ENCODE data around the gene CDH18.

Gene CDH18, protein sequence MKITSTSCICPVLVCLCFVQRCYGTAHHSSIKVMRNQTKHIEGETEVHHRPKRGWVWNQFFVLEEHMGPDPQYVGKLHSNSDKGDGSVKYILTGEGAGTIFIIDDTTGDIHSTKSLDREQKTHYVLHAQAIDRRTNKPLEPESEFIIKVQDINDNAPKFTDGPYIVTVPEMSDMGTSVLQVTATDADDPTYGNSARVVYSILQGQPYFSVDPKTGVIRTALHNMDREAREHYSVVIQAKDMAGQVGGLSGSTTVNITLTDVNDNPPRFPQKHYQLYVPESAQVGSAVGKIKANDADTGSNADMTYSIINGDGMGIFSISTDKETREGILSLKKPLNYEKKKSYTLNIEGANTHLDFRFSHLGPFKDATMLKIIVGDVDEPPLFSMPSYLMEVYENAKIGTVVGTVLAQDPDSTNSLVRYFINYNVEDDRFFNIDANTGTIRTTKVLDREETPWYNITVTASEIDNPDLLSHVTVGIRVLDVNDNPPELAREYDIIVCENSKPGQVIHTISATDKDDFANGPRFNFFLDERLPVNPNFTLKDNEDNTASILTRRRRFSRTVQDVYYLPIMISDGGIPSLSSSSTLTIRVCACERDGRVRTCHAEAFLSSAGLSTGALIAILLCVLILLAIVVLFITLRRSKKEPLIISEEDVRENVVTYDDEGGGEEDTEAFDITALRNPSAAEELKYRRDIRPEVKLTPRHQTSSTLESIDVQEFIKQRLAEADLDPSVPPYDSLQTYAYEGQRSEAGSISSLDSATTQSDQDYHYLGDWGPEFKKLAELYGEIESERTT

DNA sequence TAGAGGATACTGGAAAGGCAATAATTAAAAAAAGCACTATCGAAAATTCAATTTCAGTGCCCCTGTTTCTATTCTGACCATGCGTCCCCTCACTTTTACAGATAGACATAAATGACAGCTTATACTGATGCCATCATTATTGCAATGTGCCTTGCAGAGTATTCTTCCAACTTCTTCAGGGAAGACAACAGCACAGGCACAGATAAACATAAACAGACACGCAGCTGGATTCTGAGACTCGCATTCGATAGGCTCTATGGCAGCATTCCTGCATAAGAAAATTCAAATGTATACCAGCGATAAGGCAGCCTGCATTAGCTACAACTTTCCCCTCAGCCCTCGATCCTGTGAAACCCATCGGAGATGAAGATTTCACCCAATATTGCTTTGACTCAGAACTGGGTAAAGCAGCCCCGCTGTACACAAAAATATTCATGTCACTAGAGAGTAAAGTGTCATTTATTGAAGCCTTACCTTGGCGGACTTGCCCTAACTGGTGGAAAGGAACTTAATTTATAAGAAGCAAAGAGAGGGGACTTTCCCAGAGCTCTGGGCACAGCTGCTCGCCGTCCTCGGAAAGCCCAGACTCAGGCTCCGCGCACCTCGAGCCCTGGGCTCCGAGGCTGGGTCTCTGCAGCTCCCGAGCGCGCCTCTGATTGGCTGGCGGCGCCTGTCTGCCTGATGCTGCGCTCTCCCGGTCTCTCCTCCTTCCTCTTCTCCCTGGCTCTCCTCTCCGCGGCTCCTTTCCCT, at the start of gene CDH18:
TSS of gene CDH18 (minus strand) at position 589 of the 750 bp plus-strand sequence. CDS start 149,214 bp downstream, outside the sequence.
- peak; percentile 16 to 85 (median 77) for DNase-seq

DNA sequence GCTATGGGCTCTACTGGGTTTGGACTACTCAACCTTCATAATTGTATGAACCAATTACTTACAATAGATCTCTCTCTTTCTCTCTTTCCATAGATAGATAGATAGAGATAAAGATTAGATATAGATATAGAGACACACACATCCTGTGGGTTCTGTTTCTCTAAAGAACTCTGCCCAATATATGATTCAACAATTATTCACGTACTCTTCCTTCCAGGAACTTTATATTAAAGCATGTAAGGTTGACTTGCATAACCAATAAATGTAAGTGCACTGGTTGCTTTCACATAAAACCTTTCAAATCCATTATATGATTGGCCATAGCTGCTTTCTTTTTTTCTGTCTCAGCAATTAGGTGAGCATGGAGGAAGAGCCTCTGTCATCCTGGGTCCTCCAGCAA, 46.7 kb upstream of the CDH18 start:
- DNase-seq = no peak

DNA sequence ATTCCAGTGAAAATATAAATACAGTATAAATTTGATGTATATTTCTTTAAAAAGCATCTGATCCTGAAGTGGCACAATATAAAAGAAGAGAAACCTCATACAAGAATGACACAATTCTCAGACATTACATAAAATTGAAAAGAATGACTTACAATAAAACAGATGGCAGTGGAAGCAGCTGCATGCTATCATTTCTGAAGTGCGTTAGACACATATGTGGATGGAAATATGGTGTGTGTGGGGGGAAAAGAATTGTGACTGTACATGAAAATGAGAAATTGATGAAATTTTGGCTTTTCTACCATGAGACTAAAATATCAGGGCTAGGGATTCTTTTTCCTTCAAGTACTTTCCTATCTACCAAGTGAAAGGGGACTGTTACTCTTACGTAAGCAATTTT, 45.9 kb upstream of the CDH18 start:
- DNase-seq = no peak

GRCh38 chr5:20032896-20033295, 44.9 kb upstream of the CDH18 start:
- no peak for DNase-seq

DNA sequence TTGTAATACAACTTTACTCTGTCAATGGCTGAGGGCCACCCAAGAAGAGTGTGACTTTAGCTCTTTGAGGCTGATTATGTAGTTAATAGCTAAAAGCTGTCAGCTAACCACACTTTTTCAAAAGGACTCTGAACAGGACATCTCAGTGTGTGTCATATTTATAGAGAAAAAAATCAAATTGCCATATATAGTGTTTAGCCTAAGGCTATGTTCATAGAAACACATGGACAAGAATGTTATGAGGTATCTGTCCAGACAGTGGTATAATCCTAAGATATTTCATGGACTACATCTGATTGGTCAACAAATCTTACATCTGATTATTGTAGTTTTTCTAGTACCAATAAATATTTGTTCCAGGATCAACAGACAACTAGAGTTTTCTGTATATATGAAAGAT, 42.1 kb upstream of the CDH18 start:
- no peak for DNase-seq

GRCh38 chr5:20029266-20029665, 41.3 kb upstream of the CDH18 start:
- no peak for DNase-seq

- DNase-seq = no peak
Observed at GRCh38 chr5:20028506-20028905, 40.5 kb upstream of the CDH18 start.

DNA sequence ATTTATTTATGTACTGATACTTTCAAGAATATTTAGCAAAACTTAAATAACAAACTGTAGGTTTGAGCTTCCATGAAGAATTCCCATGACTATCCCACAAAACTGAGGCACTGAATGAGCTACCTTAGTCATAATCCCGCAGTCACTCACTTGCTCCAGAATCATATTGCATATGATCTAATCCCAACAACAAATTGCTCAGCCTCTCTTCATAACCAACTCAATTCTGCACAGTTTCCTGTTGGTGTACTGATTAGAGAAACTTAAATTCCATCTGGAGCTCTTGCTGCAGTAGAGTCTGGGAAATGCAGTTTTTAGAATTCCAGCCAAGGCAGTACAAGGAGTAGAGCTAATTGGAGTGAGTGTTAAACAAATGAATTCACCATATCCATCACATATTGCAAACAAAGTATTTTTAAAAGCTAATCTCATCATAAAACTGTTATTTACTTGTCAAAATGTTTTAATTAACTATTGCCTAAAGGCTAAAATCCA, 35.7 kb upstream of the CDH18 start:
- DNase-seq = no peak

DNA sequence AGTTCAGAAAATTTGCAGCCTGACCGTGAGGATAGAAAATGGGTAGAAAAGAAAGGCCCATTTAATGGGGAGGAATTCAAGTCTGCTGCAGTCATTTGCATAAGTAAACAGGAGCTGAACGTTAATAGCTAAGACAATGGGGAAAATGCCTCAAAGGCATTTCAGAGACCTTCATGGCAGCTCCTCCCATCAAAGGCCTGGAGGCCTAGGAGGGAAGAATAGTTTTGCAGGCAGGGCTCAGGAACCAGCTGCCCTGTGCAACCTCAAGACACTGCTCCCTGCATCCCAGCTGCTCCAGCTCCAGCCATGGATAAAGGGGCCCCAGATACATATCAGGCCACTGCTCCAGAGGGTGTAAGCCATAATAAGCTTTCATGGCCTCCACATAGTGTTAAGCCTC, 32.2 kb upstream of the CDH18 start:
- no peak for DNase-seq

DNA sequence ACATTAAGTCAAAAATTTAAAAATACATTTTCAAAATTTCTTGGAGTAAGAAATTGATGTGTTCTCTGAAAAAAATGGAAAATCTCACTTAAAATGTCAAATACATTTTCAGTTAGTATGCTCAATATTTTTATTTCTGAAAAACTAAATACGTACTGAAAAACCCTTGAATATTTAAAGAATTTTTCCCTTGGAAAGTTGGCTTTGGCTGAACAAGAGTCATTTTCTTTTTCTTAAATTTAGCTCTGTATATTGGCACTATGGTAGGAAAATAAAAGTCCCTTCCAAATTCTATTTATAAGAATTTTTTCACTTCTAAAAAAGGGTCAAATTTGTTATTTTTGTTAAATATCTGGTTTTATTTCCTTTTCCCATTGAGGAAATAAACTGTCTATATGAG, 29.0 kb upstream of the CDH18 start:
- DNase-seq = no peak

DNA sequence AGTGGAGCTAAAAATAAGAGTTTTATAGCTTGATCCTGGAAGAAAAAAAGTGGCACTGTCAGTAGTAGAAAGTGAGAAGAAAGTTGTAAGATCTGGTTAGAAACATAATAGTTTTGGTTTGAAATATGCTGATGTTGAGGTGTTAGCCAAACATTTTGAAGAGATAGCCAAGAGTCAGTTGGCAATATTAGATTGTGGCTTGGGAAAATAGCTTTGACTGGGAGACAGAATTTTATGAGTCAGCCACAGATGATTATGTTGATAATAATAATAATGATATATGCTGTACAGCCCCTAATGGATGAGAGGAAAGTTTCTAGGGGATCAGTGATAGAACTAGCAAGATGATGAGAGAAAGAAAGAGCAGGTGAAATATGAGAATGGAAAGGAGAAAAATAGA, 12.4 kb upstream of the CDH18 start:
- DNase-seq = no peak

- DNase-seq = no peak
Observed at GRCh38 chr5:19988457-19988856, 457 bp upstream of the CDH18 start.

GRCh38 chr5:19986806-19987205, 1.2 kb downstream of the CDH18 start:
- no peak for DNase-seq

GRCh38 chr5:19986031-19986619, 1.9 kb downstream of the CDH18 start:
- peak in 1 of 3 experiments; percentile 49 for DNase-seq

- DNase-seq = no peak
Observed at GRCh38 chr5:19978476-19978875, 9.5 kb downstream of the CDH18 start.

DNA sequence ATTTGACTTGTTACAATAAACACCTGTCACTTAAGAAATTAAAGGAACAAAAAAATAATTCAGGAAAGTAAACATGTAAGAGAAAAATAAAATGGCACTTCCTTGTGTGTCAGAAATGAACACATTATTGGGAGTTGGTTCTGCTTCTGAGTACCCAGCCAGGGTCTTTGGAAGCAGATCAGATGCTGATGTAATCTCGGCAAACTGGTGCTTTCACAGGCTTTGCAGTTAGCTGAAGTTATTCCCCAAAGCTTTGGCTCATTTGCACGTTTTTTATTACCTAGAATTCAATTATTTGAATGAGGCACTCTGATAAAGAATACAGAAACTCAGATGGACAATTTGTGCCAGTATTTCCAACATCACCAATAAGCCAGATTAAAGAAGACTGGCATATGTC, 10.9 kb downstream of the CDH18 start:
- DNase-seq = no peak

- DNase-seq = no peak
Observed at GRCh38 chr5:19975795-19976194, 12.2 kb downstream of the CDH18 start.

DNA sequence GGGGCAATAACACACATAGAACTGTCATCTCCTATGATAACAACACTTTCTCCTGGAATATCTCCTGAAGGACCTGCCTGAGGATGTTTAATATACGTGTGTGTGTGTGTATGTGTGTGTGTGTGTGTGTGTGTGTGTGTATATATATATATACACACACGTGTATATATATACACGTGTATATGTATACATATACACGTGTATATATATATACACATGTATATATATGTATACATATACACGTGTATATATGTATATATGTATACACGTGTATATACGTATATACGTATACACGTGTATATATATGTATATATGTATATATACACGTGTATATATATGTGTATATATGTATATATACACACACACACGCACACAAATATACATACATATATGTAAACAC, 27.5 kb downstream of the CDH18 start:
- DNase-seq = no peak

DNA sequence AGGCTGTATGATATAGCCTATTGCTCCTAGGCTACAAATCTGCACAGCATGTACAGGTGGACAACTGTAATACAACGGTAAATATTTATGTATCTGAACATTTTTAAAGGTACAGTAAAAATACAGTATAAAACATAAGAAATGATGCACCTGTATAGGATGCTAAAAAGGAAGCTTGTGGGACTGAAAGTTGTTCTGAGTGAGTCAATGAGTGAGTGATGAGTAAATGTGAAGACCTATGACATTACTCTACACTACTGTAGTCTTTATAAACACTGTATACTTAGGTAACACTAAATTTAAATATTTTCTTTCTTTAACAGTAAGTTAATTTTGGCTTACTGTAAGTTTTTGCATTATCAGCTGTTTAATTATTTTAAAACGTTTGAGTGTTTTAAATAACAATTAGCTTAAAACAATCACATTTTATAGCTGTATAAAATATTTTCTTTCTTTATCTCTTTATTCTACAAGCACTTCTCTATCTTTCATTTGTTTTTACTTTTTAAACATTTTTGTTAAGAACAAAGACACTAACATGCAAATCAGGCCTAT, 28.1 kb downstream of the CDH18 start:
- DNase-seq = no peak

GRCh38 chr5:19950897-19951296, 37.1 kb downstream of the CDH18 start:
- no peak for DNase-seq

GRCh38 chr5:19940192-19940591, 47.8 kb downstream of the CDH18 start:
- no peak for DNase-seq

DNA sequence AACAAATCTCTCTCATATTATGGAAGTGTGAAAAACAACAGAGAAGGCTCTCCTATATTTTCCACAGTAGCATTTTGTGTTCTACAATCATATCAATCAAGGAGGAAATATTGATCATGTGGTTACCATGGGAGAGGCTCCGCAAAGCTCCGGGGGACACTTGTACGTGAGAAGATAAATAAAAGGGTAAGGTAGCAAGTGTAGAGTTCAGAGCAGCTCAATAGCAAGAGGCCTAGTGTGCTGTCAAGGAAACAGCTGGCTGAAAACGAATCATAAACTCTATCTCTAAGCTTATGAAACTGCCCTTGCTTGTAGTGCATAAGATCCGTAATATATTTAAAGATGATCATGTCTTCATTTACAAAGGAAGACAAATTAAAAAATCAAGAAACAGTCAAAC, 57.5 kb downstream of the CDH18 start:
- DNase-seq = no peak

Data from NCI-H1417 (cell line).